K562 (cell line): ENCODE data around the gene RAPGEF5. TPM values are rescaled to one million over a fixed set of nuclear protein-coding genes. Genes with fewer than 3 reads are reported as not detected.

Source experiments
- ATAC-seq: fragments of 200-7000 bp; cut with Tn5 transposase; 3 replicates; pipeline ENCODE4 v1.9.1; 2020; ENCODE audit warnings: moderate library complexity
- BruUV-seq: library from RNA; stranded (reverse); fragments of 400-500 nt; replicated peaks from 2 replicates; lab custom pipeline; 2021; lab: Mats Ljungman, UMichigan
- CTCF ChIA-PET: fragments of 300-600 bp; formaldehyde crosslinking; extraction: SDS; loops from one replicate; lab custom pipeline; 2021; ENCODE audit warnings: low intra/inter-chr PET ratio; lab: Yijun Ruan, JAX
- POLR2A ChIA-PET: fragments of 300-600, 350-650 bp; sonication (Branson Sonifier 250); formaldehyde crosslinking; extraction: SDS; loops from one replicate; lab custom pipeline; 2021; ENCODE audit warnings: antibody characterized with exemption, inconsistent platforms; lab: Yijun Ruan, JAX
- DNase-seq, 4 experiments: peaks; one replicate each; pipeline versions ENCODE4 v3.0.0 to v3.0.0-alpha.2; 2011 to 2018; ENCODE audit warnings: low spot score in 3 of 4, mixed read lengths in 3 of 4; ENCODE audit errors: extremely low read depth in 1 of 4
- FAIRE-seq: peaks from 2 replicates; lab custom pipeline; 2011; peaks lifted over from hg19 to GRCh38; lab: Jason Lieb, UNC
- H2AFZ ChIP-seq: 2 replicates; pipeline ENCODE4 v1.6.0; 2011; ENCODE audit warnings: low read depth, low read length, control low read depth, inconsistent platforms
- H3K27ac ChIP-seq: fragments of 200-600 bp; 3 replicates; pipeline ENCODE4 v1.8.0; 2011; ENCODE audit warnings: low read depth, mild to moderate bottlenecking, control low read depth, inconsistent platforms, low read length, moderate library complexity, mixed read lengths; ENCODE audit errors: extremely low read depth
- H3K27me3 ChIP-seq, 2 experiments: fragments of 300-600 bp in 1 of 2; 2 replicates in 1 of 2; 3 replicates in 1 of 2; pipeline versions ENCODE4 v1.6.0 to v1.8.0; 2011; ENCODE audit warnings: inconsistent platforms in 2 of 2, low read length in 2 of 2, mild to moderate bottlenecking in 1 of 2, mixed read lengths in 1 of 2, moderate library complexity in 1 of 2; ENCODE audit not compliant: control insufficient read depth in 2 of 2, insufficient read depth in 2 of 2
- H3K36me3 ChIP-seq: fragments of 300-600 bp; 3 replicates; pipeline ENCODE4 v1.8.0; 2011; ENCODE audit warnings: mild to moderate bottlenecking, low read length, inconsistent platforms; ENCODE audit not compliant: control insufficient read depth, insufficient read depth
- H3K4me1 ChIP-seq, 2 experiments: fragments of 200-600 bp in 1 of 2; replicated peaks in 1 of 2; 2 replicates in 1 of 2; 3 replicates in 1 of 2; pipeline versions ENCODE4 v1.5.1 to v1.8.0; 2011; ENCODE audit warnings: inconsistent platforms in 2 of 2, low read length in 2 of 2, mild to moderate bottlenecking in 1 of 2, mixed read lengths in 1 of 2, moderate library complexity in 1 of 2; ENCODE audit not compliant: control insufficient read depth in 2 of 2, insufficient read depth in 2 of 2
- H3K4me2 ChIP-seq: 2 replicates; pipeline ENCODE4 v1.6.1; 2011; ENCODE audit warnings: low read length, control low read depth, inconsistent platforms, mixed read lengths; ENCODE audit not compliant: insufficient read depth
- H3K4me3 ChIP-seq: fragments of 200-600 bp; sonication (generic), shearing (Covaris generic); 2 replicates; pipeline ENCODE4 v1.5.1; 2016; ENCODE audit warnings: control low read depth, inconsistent platforms
- H3K79me2 ChIP-seq: fragments of 200-600 bp; 3 replicates; pipeline ENCODE4 v1.8.0; 2011; ENCODE audit warnings: low read length, inconsistent platforms; ENCODE audit not compliant: control insufficient read depth, insufficient read depth
- H3K9ac ChIP-seq, 2 experiments: 2 replicates each; pipeline versions ENCODE4 v1.6.0 to v1.6.1; 2011; ENCODE audit warnings: low read depth in 2 of 2, low read length in 2 of 2, control low read depth in 1 of 2, inconsistent platforms in 1 of 2, mild to moderate bottlenecking in 1 of 2, mixed read lengths in 1 of 2; ENCODE audit not compliant: insufficient read depth in 1 of 2
- H3K9me1 ChIP-seq: one replicate; pipeline ENCODE4 v1.6.0; 2011; ENCODE audit warnings: inconsistent platforms, mild to moderate bottlenecking, low read length, moderate library complexity; ENCODE audit not compliant: control insufficient read depth, insufficient read depth
- H3K9me3 ChIP-seq: replicated peaks from 2 replicates; pipeline ENCODE4 v1.5.1; 2011; ENCODE audit warnings: low read depth, low read length, inconsistent platforms; ENCODE audit not compliant: control insufficient read depth, insufficient read depth
- H4K20me1 ChIP-seq: replicated peaks from 2 replicates; pipeline ENCODE4 v1.6.1; 2011; ENCODE audit warnings: low read length, inconsistent platforms, mixed read lengths; ENCODE audit not compliant: control insufficient read depth, insufficient read depth
- NFIC ChIP-seq: fragments of 450-650 bp; IDR thresholded peaks from 2 replicates; pipeline ENCODE4 v1.6.1; 2017; ENCODE audit warnings: mild to moderate bottlenecking, inconsistent platforms
- NFYB ChIP-seq: IDR thresholded peaks from 2 replicates; pipeline ENCODE4 v1.6.1; 2011; ENCODE audit warnings: mild to moderate bottlenecking, moderate library complexity; ENCODE audit not compliant: insufficient read length; ENCODE audit errors: extremely low read depth
- PATZ1 ChIP-seq: fragments of 250-450 bp; sonication (Bioruptor Pico); IDR thresholded peaks from 2 replicates; pipeline ENCODE4 v1.5.0; 2020; ENCODE audit warnings: mild to moderate bottlenecking, borderline replicate concordance
- POLR3A ChIP-seq: IDR thresholded peaks from 2 replicates; pipeline ENCODE4 v1.6.1; 2011; ENCODE audit warnings: borderline replicate concordance, mild to moderate bottlenecking, moderate library complexity; ENCODE audit not compliant: insufficient read length, insufficient read depth; ENCODE audit errors: extremely low read depth
- RBM34 ChIP-seq: fragments of 200-400 bp; formaldehyde crosslinking; IDR thresholded peaks from 2 replicates; pipeline ENCODE4 v1.6.1; 2018; ENCODE audit warnings: low read length, borderline replicate concordance; ENCODE audit not compliant: insufficient read depth
- TCF3 ChIP-seq: sonication (generic); formaldehyde crosslinking; IDR thresholded peaks from 2 replicates; pipeline ENCODE4 v1.4.0; 2020; ENCODE audit warnings: mild to moderate bottlenecking, missing genetic modification reagents
- ZNF444 ChIP-seq: fragments of 250-450 bp; sonication (Bioruptor Pico); IDR thresholded peaks from 2 replicates; pipeline ENCODE4 v1.4.0; 2020; ENCODE audit warnings: mild to moderate bottlenecking, moderate library complexity
- WGBS: fragments of 100-300 bp; shearing (Covaris generic); methylation state at CpG from one replicate; pipeline ENCODE4 v1.1.6; 2016; ENCODE audit warnings: low coverage, mixed read lengths; ENCODE audit not compliant: insufficient coverage; ENCODE audit errors: missing lambda C conversion rate; 5-methylcytosine and 5-hydroxymethylcytosine counted together
- in situ Hi-C: fragments of 300-500 bp; cut with MboI; formaldehyde crosslinking; loops from 4 replicates; pipeline ENCODE4 v1.15.0; 2018; ENCODE audit warnings: inconsistent platforms, mixed read lengths
- intact Hi-C: fragments of 100-400 bp; cut with micrococcal nuclease; formaldehyde crosslinking; loops from 2 replicates; pipeline ENCODE4 v1.14.2; 2022
- polyA plus RNA-seq, 8 experiments: library from polyadenylated mRNA; depleted of rRNA in 4 of 8; stranded (reverse) in 5 of 8; unstranded in 3 of 8; fragments of >200 nt; fragmentation: Nextera tagmentation in 2 of 8; fragmentation: Illumina TruSeq in 1 of 8; extraction: Ambion mirVana in 2 of 8; extraction: Trizol in 1 of 8; gene quantifications; 2 replicates each; pipeline versions ENCODE4 v1.2.1 to v1.2.3, GENCODE V29; 2011 to 2014; ENCODE audit warnings: inconsistent platforms in 1 of 8, missing spikeins in 1 of 8
- total RNA-seq, 7 experiments: library from RNA; depleted of rRNA in 6 of 7; stranded (reverse); fragments of >200 nt in 6 of 7; fragmentation: Illumina TruSeq in 2 of 7; extraction: Trizol in 2 of 7; gene quantifications; 2 replicates each; pipeline versions ENCODE4 v1.2.1 to v1.2.3, GENCODE V29; 2011 to 2021; ENCODE audit warnings: low replicate concordance in 1 of 7

Gene RAPGEF5
- total and polyA plus RNA-seq, 9 of the 15 experiments (the other 6 are each of a cell fraction or from before 2014, with no cell fraction given) = 0.39 to 2.0 (median 1.1) TPM

GRCh38 chr7:22269963-22270362, 87.0 kb downstream of the RAPGEF5 start:
- no peak for TF ChIP-seq PATZ1
- peak; percentile 51 for TF ChIP-seq NFIC
- no peak for TF ChIP-seq TCF3 (CRISPR knock-in tag)
- TF ChIP-seq RBM34 = no peak
- TF ChIP-seq ZNF444 (CRISPR knock-in tag) = no peak
- no peak for TF ChIP-seq NFYB
- no peak for TF ChIP-seq POLR3A
- ATAC-seq (no peak), FAIRE-seq (no peak), DNase-seq (no peak)
- Histone ChIP-seq H3K27me3 (no peaks in the 10 kb centered on the region), H2AFZ (no peak overlapping the region), H3K4me2 (no peak overlapping the region), H3K36me3 (no peaks in the 10 kb centered on the region), H3K4me1 (no peaks in the 10 kb centered on the region; a peak in 1 of 5 replicates), H3K27ac (no peak overlapping the region), H3K4me3 (no peak overlapping the region), H3K79me2 (no peaks in the 10 kb centered on the region), H3K9ac (no peak overlapping the region), H3K9me3 (no peaks in the 10 kb centered on the region), H3K9me1 (no peaks in the 10 kb centered on the region), H4K20me1 (no peaks in the 10 kb centered on the region)
- ChIA-PET POLR2A (no interaction called here), CTCF (no interaction called here)
- intact Hi-C loops (no loop called here), in situ Hi-C loops (no loop called here)
- no TSS peak for BruUV-seq
- WGBS = 14% methylated on average over 3 of the region's 3 CpGs
